A549 (cell line): ENCODE data around the gene ACTR2. TPM values are rescaled to one million over a fixed set of nuclear protein-coding genes. Genes with fewer than 3 reads are reported as not detected.
A peak's percentile ranks its signal among the peaks of the same experiment; 100 is the strongest.

ENCODE experiments used
- ATAC-seq, 2 experiments: fragments of 200-7000 bp in 1 of 2; fragments of >200 bp in 1 of 2; cut with Nextera tagmentation in 1 of 2; cut with Tn5 transposase in 1 of 2; 3 replicates each; pipeline versions ENCODE4 v1.8.0 to v1.9.1; 2018 to 2020; ENCODE audit warnings: mild to moderate bottlenecking in 1 of 2, moderate library complexity in 1 of 2
- CTCF ChIA-PET: fragments of 300-600 bp; sonication (Branson Sonifier 250); formaldehyde crosslinking; extraction: SDS; loops from one replicate; lab custom pipeline; 2021; ENCODE audit warnings: antibody characterized with exemption, inconsistent platforms; lab: Yijun Ruan, JAX
- POLR2A ChIA-PET: fragments of 350-600 bp; formaldehyde crosslinking; extraction: SDS; loops from one replicate; lab custom pipeline; 2021; ENCODE audit warnings: antibody characterized with exemption, inconsistent platforms; lab: Yijun Ruan, JAX
- DNase-seq, 2 experiments: peaks; one replicate each; pipeline versions ENCODE4 v3.0.0 to v3.0.0-alpha.2; 2011 to 2016; ENCODE audit warnings: low read depth in 1 of 2, low spot score in 1 of 2
- FAIRE-seq: peaks from 2 replicates; lab custom pipeline; 2011; peaks lifted over from hg19 to GRCh38; lab: Jason Lieb, UNC
- H3K27ac ChIP-seq, 2 experiments: fragments of >200 bp; sonication (Bioruptor Twin); formaldehyde crosslinking; 3 replicates each; pipeline ENCODE4 v1.5.1; 2016 to 2017
- H3K4me1 ChIP-seq: fragments of >200 bp; sonication (Bioruptor Twin); formaldehyde crosslinking; 3 replicates; pipeline ENCODE4 v1.6.1; 2016
- H3K4me2 ChIP-seq: fragments of >200 bp; sonication (Bioruptor Twin); formaldehyde crosslinking; 3 replicates; pipeline ENCODE4 v1.6.1; 2016
- H3K4me3 ChIP-seq: fragments of >200 bp; sonication (Bioruptor Twin); formaldehyde crosslinking; 3 replicates; pipeline ENCODE4 v1.5.1; 2016
- H3K9me3 ChIP-seq: fragments of >200 bp; sonication (Bioruptor Twin); formaldehyde crosslinking; 3 replicates; pipeline ENCODE4 v1.6.1; 2016
- ATOH8 ChIP-seq: fragments of 250-450 bp; sonication (Bioruptor Pico); IDR thresholded peaks from 2 replicates; pipeline ENCODE4 v1.5.0; 2020; ENCODE audit warnings: low read depth, mild to moderate bottlenecking, moderate library complexity
- CHD2 ChIP-seq: fragments of 150-350 bp; IDR thresholded peaks from 2 replicates; pipeline ENCODE4 v1.6.1; 2014; ENCODE audit warnings: low read length; ENCODE audit not compliant: partially characterized antibody
- CTCF ChIP-seq: fragments of >200 bp; sonication (Bioruptor Twin); formaldehyde crosslinking; IDR thresholded peaks from 3 replicates; pipeline ENCODE4 v1.5.1; 2016
- E2F6 ChIP-seq: IDR thresholded peaks from 2 replicates; pipeline ENCODE4 v1.6.1; 2012; ENCODE audit warnings: low read depth, borderline replicate concordance
- EHMT2 ChIP-seq: fragments of 200-600 bp; sonication (generic); IDR thresholded peaks from 2 replicates; pipeline ENCODE4 v1.6.1; 2016; ENCODE audit warnings: antibody characterized with exemption, low read depth, mild to moderate bottlenecking, moderate library complexity
- ELK1 ChIP-seq: fragments of 150-350 bp; IDR thresholded peaks from 2 replicates; pipeline ENCODE4 v1.6.1; 2014; ENCODE audit warnings: low read depth, mild to moderate bottlenecking, low read length
- EP300 ChIP-seq, 2 experiments: fragments of >200 bp; sonication (Bioruptor Twin); formaldehyde crosslinking; IDR thresholded peaks; 2 replicates in 1 of 2; 3 replicates in 1 of 2; pipeline ENCODE4 v1.6.1; 2016 to 2017
- ESRRA ChIP-seq: fragments of 150-350 bp; IDR thresholded peaks from 2 replicates; pipeline ENCODE4 v1.6.1; 2014; ENCODE audit warnings: mild to moderate bottlenecking, low read length, borderline replicate concordance
- FOSL2 ChIP-seq, 2 experiments: fragments of 450-650 bp in 1 of 2; fragments of >200 bp in 1 of 2; sonication (Bioruptor Twin) in 1 of 2; formaldehyde crosslinking; IDR thresholded peaks; 2 replicates each; pipeline versions ENCODE4 v1.5.0 to v1.6.1; 2016 to 2020; ENCODE audit warnings: mild to moderate bottlenecking in 1 of 2, moderate library complexity in 1 of 2
- GATA3 ChIP-seq: IDR thresholded peaks from 2 replicates; pipeline ENCODE4 v1.6.1; 2012; ENCODE audit warnings: borderline replicate concordance
- HDAC2 ChIP-seq: fragments of 200-600 bp; sonication (generic); IDR thresholded peaks from 2 replicates; pipeline ENCODE4 v1.6.1; 2016
- HES2 ChIP-seq: fragments of >200 bp; sonication (Bioruptor Twin); formaldehyde crosslinking; IDR thresholded peaks from 2 replicates; pipeline ENCODE4 v1.6.1; 2016
- HOXB13 ChIP-seq: fragments of 250-450 bp; sonication (Bioruptor Pico); IDR thresholded peaks from 2 replicates; pipeline ENCODE4 v1.5.0; 2020; ENCODE audit warnings: low read depth, mild to moderate bottlenecking, moderate library complexity
- MAFK ChIP-seq: fragments of 450-650 bp; IDR thresholded peaks from 2 replicates; pipeline ENCODE4 v1.6.1; 2014; ENCODE audit not compliant: partially characterized antibody
- MAZ ChIP-seq: fragments of 150-350 bp; IDR thresholded peaks from 2 replicates; pipeline ENCODE4 v1.6.1; 2014; ENCODE audit warnings: antibody characterized with exemption, low read depth, low read length, borderline replicate concordance
- POLR2AphosphoS2 ChIP-seq: conservative IDR thresholded peaks from 2 replicates; pipeline ENCODE4 v1.6.1; 2012; ENCODE audit warnings: low read length, improper control_type of control experiment, inconsistent platforms
- RAD21 ChIP-seq, 2 experiments: fragments of >200 bp in 1 of 2; sonication (Bioruptor Twin) in 1 of 2; formaldehyde crosslinking in 1 of 2; IDR thresholded peaks in 1 of 2; conservative IDR thresholded peaks in 1 of 2; 2 replicates in 1 of 2; 3 replicates in 1 of 2; pipeline ENCODE4 v1.6.1; 2012 to 2018; ENCODE audit warnings: inconsistent platforms in 1 of 2
- RARB ChIP-seq: fragments of 250-450 bp; sonication (Bioruptor Pico); IDR thresholded peaks from 2 replicates; pipeline ENCODE4 v1.8.0; 2021; ENCODE audit warnings: mild to moderate bottlenecking, moderate library complexity
- RFX5 ChIP-seq: fragments of 450-650 bp; IDR thresholded peaks from 2 replicates; pipeline ENCODE4 v1.7.1; 2014; ENCODE audit warnings: antibody characterized with exemption, mild to moderate bottlenecking, moderate library complexity
- RNF2 ChIP-seq: fragments of 200-600 bp; sonication (generic); IDR thresholded peaks from 2 replicates; pipeline ENCODE4 v1.6.1; 2016; ENCODE audit warnings: low read depth, mild to moderate bottlenecking, antibody characterized with exemption, moderate library complexity, borderline replicate concordance
- TFCP2L1 ChIP-seq: fragments of 250-450 bp; sonication (Bioruptor Pico); IDR thresholded peaks from 2 replicates; pipeline ENCODE4 v1.5.0; 2021; ENCODE audit warnings: mild to moderate bottlenecking
- TP53 ChIP-seq: fragments of 250-450 bp; sonication (Bioruptor Pico); IDR thresholded peaks from 2 replicates; pipeline ENCODE4 v1.5.0; 2021; ENCODE audit warnings: mild to moderate bottlenecking, moderate library complexity
- ZSCAN20 ChIP-seq: fragments of 250-450 bp; sonication (Bioruptor Pico); IDR thresholded peaks from 2 replicates; pipeline ENCODE4 v1.8.0; 2022; ENCODE audit warnings: mild to moderate bottlenecking, moderate library complexity
- WGBS: methylation state at CpG from one replicate; pipeline ENCODE4 v1.1.6; 2017; ENCODE audit errors: missing lambda C conversion rate; 5-methylcytosine and 5-hydroxymethylcytosine counted together
- polyA plus RNA-seq, 4 experiments: library from polyadenylated mRNA; depleted of rRNA in 3 of 4; stranded (reverse); fragments of >200 nt; fragmentation: RNase III in 1 of 4; extraction: RNeasy Plus Mini Kit Qiagen cat#74134 plus additional on column Dnase treatment in 1 of 4; gene quantifications; 2 replicates in 3 of 4; 3 replicates in 1 of 4; pipeline ENCODE4 v1.2.3, GENCODE V29; 2011 to 2017

Gene ACTR2
- polyA plus RNA-seq, 2 of the 4 experiments (the other 2 are of a cell fraction) = 270 to 278 TPM

- POLR2A ChIA-PET = no interaction called here
- Histone ChIP-seq H3K27ac (no peak overlapping the region), H3K9me3 (no peaks in the 10 kb centered on the region), H3K4me1 (peaks cover 27% of the 10 kb centered on the region), H3K4me3 (no peak overlapping the region), H3K4me2 (no peak overlapping the region)
- WGBS = 93% methylated on average over 7 of the region's 7 CpGs
- no peak for DNase-seq
- TF ChIP-seq HES2 = no peak
- TF ChIP-seq E2F6 = no peak
- no peak for TF ChIP-seq FOSL2 (IDR thresholded peaks at IDR 0.05)
- TF ChIP-seq FOSL2 (CRISPR knock-in tag; IDR thresholded peaks at IDR 0.05) = no peak
- TF ChIP-seq CHD2 = no peak
- TF ChIP-seq RARB = no peak
- no peak for TF ChIP-seq ATOH8 (CRISPR knock-in tag)
- TF ChIP-seq RFX5 = no peak
- no peak for TF ChIP-seq EP300 (IDR thresholded peaks at IDR 0.05)
- no peak for TF ChIP-seq TFCP2L1 (CRISPR knock-in tag)
- TF ChIP-seq CTCF = no peak
- ATAC-seq = no peak
- CTCF ChIA-PET = interaction anchor here (0.5 to 6.1 kb wide), 8 partner anchors 9 to 235 kb away, joined by 3 to 34 read pairs (median 3); no protein-coding TSS in a partner anchor
- FAIRE-seq = no peak
Observed at GRCh38 chr2:65317841-65318240, 90.2 kb downstream of the ACTR2 start.

GRCh38 chr2:65319072-65319673 lies 91.5 kb downstream of the ACTR2 start:
- peak overlapping the region; percentile 76 to 85 for H3K27ac ChIP-seq
- POLR2A ChIA-PET = interaction anchor here (0.6 to 2.0 kb wide), 5 partner anchors 19 to 117 kb away, joined by 4 to 13 read pairs (median 6); partner anchors contain the start of gene SPRED2
- H3K9me3 ChIP-seq = no peaks in the 10 kb centered on the region
- ATAC-seq (no peak), FAIRE-seq (no peak), DNase-seq (no peak)
- peaks cover 27% of the 10 kb centered on the region for H3K4me1 ChIP-seq
- 85% methylated on average over 5 of the region's 5 CpGs for WGBS
- peak overlapping the region; percentile 78 for H3K4me2 ChIP-seq
- H3K4me3 ChIP-seq = no peak overlapping the region
- TF ChIP-seq GATA3 = no peak
- TF ChIP-seq MAFK = no peak
- TF ChIP-seq, all 56 proteins: peak for 0
- CTCF ChIA-PET = interaction anchor here (1.2 to 6.1 kb wide), 11 partner anchors 11 to 56 kb away, joined by 3 to 34 read pairs (median 7); no protein-coding TSS in a partner anchor

GRCh38 chr2:65319674-65320041 lies 92.0 kb downstream of the ACTR2 start:
- Histone ChIP-seq H3K9me3 (no peaks in the 10 kb centered on the region), H3K27ac (peak overlapping the region; percentile 76 to 85), H3K4me1 (peaks cover 27% of the 10 kb centered on the region), H3K4me3 (no peak overlapping the region), H3K4me2 (peak overlapping the region; percentile 78)
- DNase-seq (no peak), FAIRE-seq (no peak), ATAC-seq (peak; percentile 56 to 66)
- POLR2A ChIA-PET = interaction anchor here (1.1 to 2.0 kb wide), 6 partner anchors 19 to 117 kb away, joined by 3 to 13 read pairs (median 6); partner anchors contain the start of genes ACTR2 and SPRED2
- TF ChIP-seq CHD2 = no peak
- no peak for TF ChIP-seq ZSCAN20 (CRISPR knock-in tag)
- no peak for TF ChIP-seq MAZ
- no peak for TF ChIP-seq POLR2AphosphoS2
- no peak for TF ChIP-seq ELK1
- TF ChIP-seq HDAC2 = no peak
- TF ChIP-seq TFCP2L1 (CRISPR knock-in tag) = no peak
- no peak for TF ChIP-seq ATOH8 (CRISPR knock-in tag)
- no peak for TF ChIP-seq CTCF
- no peak for TF ChIP-seq RNF2
- TF ChIP-seq EHMT2 = no peak
- no peak for TF ChIP-seq HOXB13 (CRISPR knock-in tag)
- TF ChIP-seq TP53 (CRISPR knock-in tag) = no peak
- TF ChIP-seq ESRRA = no peak
- no peak for TF ChIP-seq RAD21 (conservative IDR thresholded peaks at IDR 0.05 in 1 of 2, IDR thresholded peaks at IDR 0.05 in 1 of 2)
- no peak for TF ChIP-seq EP300 (IDR thresholded peaks at IDR 0.05)
- CTCF ChIA-PET = interaction anchor here (0.7 to 6.1 kb wide), 23 partner anchors 10 to 237 kb away, joined by 3 to 34 read pairs (median 4); no protein-coding TSS in a partner anchor
- WGBS = 69% methylated on average over 1 of the region's 1 CpG
